ENCODE results near the gene NGDN.

NGDN gene

DNA sequence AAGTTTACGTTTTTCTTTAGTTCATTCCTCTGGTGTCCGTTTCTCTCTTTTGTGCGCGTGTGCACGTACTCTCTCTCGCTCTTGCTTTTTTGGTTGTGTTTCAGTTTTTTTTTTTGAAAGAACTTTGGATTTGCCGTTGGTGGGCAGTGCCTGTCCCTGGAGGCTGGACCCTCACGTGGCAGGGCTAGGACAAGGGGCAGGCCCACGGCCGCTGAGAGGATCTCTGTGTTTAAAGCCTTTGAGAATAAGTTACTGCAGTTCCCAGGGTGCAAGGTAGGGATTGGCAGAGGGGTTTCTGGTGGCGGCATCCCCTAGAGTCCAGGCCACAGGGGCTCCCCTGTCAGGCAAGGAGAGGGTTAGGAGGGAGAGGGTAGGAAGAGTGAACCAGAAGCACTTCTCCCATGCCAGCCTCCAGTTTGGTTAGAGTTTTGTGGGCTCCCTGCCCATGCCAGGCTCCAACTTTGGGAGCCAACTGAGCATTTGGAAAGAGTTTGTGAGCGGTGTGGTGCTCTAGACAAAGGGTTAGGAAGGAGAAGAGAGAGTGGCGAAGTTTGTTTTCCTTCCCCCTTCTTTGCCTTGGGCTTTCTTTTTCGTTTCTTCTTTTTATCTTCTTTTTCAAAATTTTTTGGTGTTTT lies 51.5 kb downstream of the NGDN start:
- Histone ChIP-seq H3K27ac (ENCODE audit: poor library complexity, severe bottlenecking) (no peak overlapping the region), H3K4me1 (ENCODE audit: insufficient read depth, poor library complexity, severe bottlenecking) (no peaks in the 10 kb centered on the region), H3K4me3 (ENCODE audit: severe bottlenecking) (no peak overlapping the region), H3K36me3 (ENCODE audit: low read depth) (no peaks in the 10 kb centered on the region), H3K9me3 (ENCODE audit: severe bottlenecking) (no peaks in the 10 kb centered on the region), H3K27me3 (ENCODE audit: insufficient read depth, poor library complexity, severe bottlenecking) (no peaks in the 10 kb centered on the region)
- DNase-seq (ENCODE audit: low spot score): no peak
- no peak for ATAC-seq (ENCODE audit: low read depth)
- TF ChIP-seq, protein P1, sequence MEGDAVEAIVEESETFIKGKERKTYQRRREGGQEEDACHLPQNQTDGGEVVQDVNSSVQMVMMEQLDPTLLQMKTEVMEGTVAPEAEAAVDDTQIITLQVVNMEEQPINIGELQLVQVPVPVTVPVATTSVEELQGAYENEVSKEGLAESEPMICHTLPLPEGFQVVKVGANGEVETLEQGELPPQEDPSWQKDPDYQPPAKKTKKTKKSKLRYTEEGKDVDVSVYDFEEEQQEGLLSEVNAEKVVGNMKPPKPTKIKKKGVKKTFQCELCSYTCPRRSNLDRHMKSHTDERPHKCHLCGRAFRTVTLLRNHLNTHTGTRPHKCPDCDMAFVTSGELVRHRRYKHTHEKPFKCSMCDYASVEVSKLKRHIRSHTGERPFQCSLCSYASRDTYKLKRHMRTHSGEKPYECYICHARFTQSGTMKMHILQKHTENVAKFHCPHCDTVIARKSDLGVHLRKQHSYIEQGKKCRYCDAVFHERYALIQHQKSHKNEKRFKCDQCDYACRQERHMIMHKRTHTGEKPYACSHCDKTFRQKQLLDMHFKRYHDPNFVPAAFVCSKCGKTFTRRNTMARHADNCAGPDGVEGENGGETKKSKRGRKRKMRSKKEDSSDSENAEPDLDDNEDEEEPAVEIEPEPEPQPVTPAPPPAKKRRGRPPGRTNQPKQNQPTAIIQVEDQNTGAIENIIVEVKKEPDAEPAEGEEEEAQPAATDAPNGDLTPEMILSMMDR (IDR thresholded peaks at IDR 0.05; ENCODE audit: poor library complexity, severe bottlenecking): no peak

DNA sequence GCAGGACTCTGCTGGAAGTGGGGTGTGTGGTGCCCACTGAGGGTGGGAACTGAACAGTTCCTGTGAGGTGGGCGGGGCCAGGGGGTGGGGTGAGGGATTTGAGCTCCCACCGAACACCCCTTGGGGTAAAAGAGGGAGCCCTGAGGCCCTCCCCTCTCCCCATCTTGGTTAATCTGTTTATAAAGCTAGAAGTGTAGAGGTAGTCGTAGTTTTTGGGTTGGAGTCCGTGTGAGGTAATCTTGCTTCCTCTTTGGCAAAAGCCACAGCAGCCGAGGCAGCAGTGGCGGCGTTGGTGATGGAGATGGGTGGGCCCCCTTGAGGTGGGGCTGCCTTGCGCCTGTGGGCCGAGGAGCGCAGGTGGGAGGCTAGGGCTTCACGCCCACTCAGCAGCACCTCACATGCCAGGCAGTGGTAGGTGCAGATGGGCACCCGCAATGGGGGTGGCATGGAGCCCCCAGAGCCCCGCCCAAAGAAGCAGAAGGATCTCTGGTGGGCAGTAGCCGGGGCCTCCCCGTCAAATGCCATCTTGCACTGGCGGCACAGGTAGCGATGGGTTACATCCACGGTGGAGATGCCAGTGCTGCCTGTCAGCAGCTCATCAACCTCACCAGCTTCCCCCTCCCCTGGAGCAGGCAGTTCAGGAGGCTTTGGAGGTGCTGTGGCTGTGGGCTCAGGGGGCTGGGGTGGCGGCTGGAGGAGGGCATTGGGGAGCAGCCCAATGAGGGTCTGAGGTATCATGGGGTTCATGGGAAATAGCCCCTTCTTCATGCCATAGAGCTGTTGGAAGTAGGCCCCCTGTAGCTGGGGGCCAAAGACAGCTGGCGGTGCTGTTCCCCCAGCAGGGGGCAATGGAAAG lies 52.5 kb downstream of the NGDN start:
- Histone ChIP-seq H3K9me3 (ENCODE audit: severe bottlenecking) (no peaks in the 10 kb centered on the region), H3K27ac (ENCODE audit: poor library complexity, severe bottlenecking) (no peak overlapping the region), H3K27me3 (ENCODE audit: insufficient read depth, poor library complexity, severe bottlenecking) (no peaks in the 10 kb centered on the region), H3K36me3 (ENCODE audit: low read depth) (no peaks in the 10 kb centered on the region), H3K4me3 (ENCODE audit: severe bottlenecking) (no peak overlapping the region), H3K4me1 (ENCODE audit: insufficient read depth, poor library complexity, severe bottlenecking) (no peaks in the 10 kb centered on the region)
- ATAC-seq (ENCODE audit: low read depth) (no peak), DNase-seq (ENCODE audit: low spot score) (no peak)
- TF ChIP-seq, protein P1 (IDR thresholded peaks at IDR 0.05; ENCODE audit: poor library complexity, severe bottlenecking): no peak

DNA sequence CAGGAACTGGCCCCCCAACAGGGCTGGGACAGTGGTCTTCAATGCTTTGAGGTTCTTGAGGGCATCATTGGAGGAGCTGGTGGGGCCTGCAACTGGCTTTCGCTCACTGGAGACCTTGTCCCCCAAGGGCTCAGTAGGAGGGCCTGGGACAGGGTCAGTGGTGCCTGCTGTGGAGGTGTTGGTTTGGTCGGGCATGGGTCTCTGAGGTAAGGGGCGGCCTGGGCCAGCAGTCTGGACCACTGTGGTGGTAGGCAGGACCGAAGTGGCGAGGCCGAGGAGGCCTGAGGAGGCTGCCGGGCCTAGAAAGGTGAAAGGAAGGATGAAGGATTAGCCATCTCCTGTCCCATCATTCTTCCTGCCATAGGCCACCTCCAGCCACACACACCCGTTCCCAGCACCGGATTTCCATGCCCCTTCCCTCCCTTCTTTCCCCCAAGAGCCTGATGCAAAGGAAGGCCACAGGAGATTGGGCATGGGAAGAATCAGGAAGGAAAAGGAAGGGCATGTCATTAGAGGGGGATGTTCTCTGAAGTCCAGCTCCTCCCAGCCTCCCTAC lies 53.2 kb downstream of the NGDN start:
- H3K4me1 ChIP-seq (ENCODE audit: insufficient read depth, poor library complexity, severe bottlenecking): no peaks in the 10 kb centered on the region
- H3K4me3 ChIP-seq (ENCODE audit: severe bottlenecking): no peak overlapping the region
- no peaks in the 10 kb centered on the region for H3K9me3 ChIP-seq (ENCODE audit: severe bottlenecking)
- ATAC-seq (ENCODE audit: low read depth) (no peak), DNase-seq (ENCODE audit: low spot score) (no peak)
- TF ChIP-seq, protein P1 (IDR thresholded peaks at IDR 0.05; ENCODE audit: poor library complexity, severe bottlenecking): no peak
- no peak overlapping the region for H3K27ac ChIP-seq (ENCODE audit: poor library complexity, severe bottlenecking)
- no peaks in the 10 kb centered on the region for H3K27me3 ChIP-seq (ENCODE audit: insufficient read depth, poor library complexity, severe bottlenecking)
- no peaks in the 10 kb centered on the region for H3K36me3 ChIP-seq (ENCODE audit: low read depth)

GRCh38 chr14:23523229-23524016 lies 53.9 kb downstream of the NGDN start:
- Histone ChIP-seq H3K4me1 (ENCODE audit: insufficient read depth, poor library complexity, severe bottlenecking) (no peaks in the 10 kb centered on the region), H3K9me3 (ENCODE audit: severe bottlenecking) (no peaks in the 10 kb centered on the region), H3K4me3 (ENCODE audit: severe bottlenecking) (no peak overlapping the region), H3K27me3 (ENCODE audit: insufficient read depth, poor library complexity, severe bottlenecking) (no peaks in the 10 kb centered on the region), H3K36me3 (ENCODE audit: low read depth) (no peaks in the 10 kb centered on the region), H3K27ac (ENCODE audit: poor library complexity, severe bottlenecking) (no peak overlapping the region)
- ATAC-seq (ENCODE audit: low read depth) (no peak; the same call in 2 of the 3 replicates), DNase-seq (ENCODE audit: low spot score) (no peak)
- TF ChIP-seq, protein P1 (IDR thresholded peaks at IDR 0.05; ENCODE audit: poor library complexity, severe bottlenecking): no peak

Measured in RWPE2 (cell line).